ENCODE measurements around the gene ZFYVE9. TPM values are rescaled to one million over a fixed set of nuclear protein-coding genes. Genes with fewer than 3 reads are reported as not detected.

The ZFYVE9 gene
- total and polyA plus RNA-seq, 2 of the 8 experiments (the other 6 are each of a cell fraction or from before 2014, with no cell fraction given): 5.8 to 26.5 TPM

DNA sequence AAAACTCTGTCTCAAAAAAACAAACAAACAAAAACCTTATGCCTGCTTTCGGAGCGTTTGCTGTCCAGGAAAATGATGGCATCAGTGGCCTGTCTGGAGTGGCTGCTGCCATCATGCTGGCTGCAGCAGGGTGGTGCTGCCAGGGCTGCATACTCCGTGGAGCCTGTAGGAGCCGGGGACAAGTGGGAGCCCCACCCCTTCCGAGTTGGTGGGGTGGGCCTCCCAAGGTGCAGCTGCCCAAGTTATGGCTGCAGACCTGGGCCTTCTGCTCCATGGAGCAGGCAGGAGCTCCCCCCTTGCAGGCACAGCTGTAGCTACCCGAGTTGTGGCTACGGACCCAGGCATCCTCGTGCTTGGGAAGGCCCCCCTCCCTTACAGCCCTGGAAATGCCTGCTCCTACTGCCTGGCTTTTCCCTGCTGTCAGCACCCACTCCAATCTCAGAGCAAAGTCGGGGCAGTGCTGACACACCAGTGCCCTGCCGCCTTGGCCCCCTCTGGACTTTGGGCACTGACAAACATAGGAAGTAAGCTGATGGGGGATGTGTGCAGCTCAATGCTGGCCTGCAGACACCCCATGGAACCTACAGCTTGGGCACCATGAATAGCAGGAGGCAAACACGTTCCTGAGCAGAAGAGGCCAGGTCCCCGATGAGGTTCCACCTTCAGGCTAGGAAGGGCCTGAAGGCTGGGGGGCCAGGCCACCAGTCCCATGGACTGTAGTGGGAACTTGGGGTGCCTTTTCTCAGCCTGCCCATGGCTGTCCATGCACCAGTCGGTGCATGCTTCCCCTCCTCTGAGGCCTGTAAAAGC is 163.7 kb downstream of the ZFYVE9 start:
- H3K4me2 ChIP-seq (ENCODE audit: insufficient read depth in 1 of 2, low read depth in 2 of 2, low read length in 2 of 2): no peak overlapping the region
- H3K23ac ChIP-seq (ENCODE audit: insufficient read length): no peak overlapping the region
- H4K5ac ChIP-seq (ENCODE audit: insufficient read length, low read depth, low read length): no peak overlapping the region
- no peak overlapping the region for H3K14ac ChIP-seq (ENCODE audit: insufficient read length)
- no peak overlapping the region for H3K18ac ChIP-seq (ENCODE audit: extremely low read depth, low read length)
- no peak overlapping the region for H3K27ac ChIP-seq (ENCODE audit: low read depth, low read length)
- H2BK5ac ChIP-seq (ENCODE audit: low read depth, low read length): no peak overlapping the region
- no peak overlapping the region for H2BK12ac ChIP-seq (ENCODE audit: low read depth, low read length)
- no peak overlapping the region for H2AFZ ChIP-seq (ENCODE audit: low read length)
- H4K20me1 ChIP-seq (replicated peaks in 1 of 2; ENCODE audit: control insufficient read depth in 1 of 2, insufficient read depth in 2 of 2, low read length in 2 of 2): no peaks in the 10 kb centered on the region
- H3K9me3 ChIP-seq (ENCODE audit: insufficient read depth in 2 of 2, low read depth in 1 of 2, low read length in 1 of 2): no peaks in the 10 kb centered on the region
- no peak overlapping the region for H3K4ac ChIP-seq (replicated peaks; ENCODE audit: insufficient read length, low read depth, low read length)
- H4K91ac ChIP-seq (replicated peaks; ENCODE audit: insufficient read length, low read length): no peak overlapping the region
- no peaks in the 10 kb centered on the region for H3K79me2 ChIP-seq (ENCODE audit: control insufficient read depth in 1 of 2, insufficient read depth in 2 of 2, low read length in 2 of 2)
- ChIA-PET POLR2A (ENCODE audit: partially characterized antibody) (interaction anchor here (1.5 to 1.7 kb wide), 2 partner anchors 10 to 45 kb away, joined by 3 read pairs; no protein-coding TSS in a partner anchor), CTCF (ENCODE audit: partially characterized antibody) (interaction anchor here (1.0 to 4.5 kb wide), 6 partner anchors 8 to 537 kb away, joined by 4 to 25 read pairs (median 6); no protein-coding TSS in a partner anchor)
- H3K56ac ChIP-seq (replicated peaks; ENCODE audit: insufficient read length, low read depth, low read length): no peak overlapping the region
- no peaks in the 10 kb centered on the region for H3K23me2 ChIP-seq (ENCODE audit: low read depth, low read length)
- DNase-seq (ENCODE audit: low read depth in 1 of 2, low spot score in 2 of 2) (no peak), FAIRE-seq (no peak)
- H3K9ac ChIP-seq (replicated peaks in 1 of 4; ENCODE audit: extremely low read depth in 1 of 4, low read depth in 3 of 4, low read length in 3 of 4): no peak overlapping the region
- H3K36me3 ChIP-seq (ENCODE audit: control insufficient read depth in 2 of 4, insufficient read depth in 4 of 4, low read length in 3 of 4): peaks cover 0 to 3% (median 0%) of the 10 kb centered on the region in 4 experiments; a peak in 1 of 8 replicates
- no peaks in the 10 kb centered on the region for H3K27me3 ChIP-seq (replicated peaks in 1 of 4; ENCODE audit: control insufficient read depth in 3 of 4, extremely low read depth in 1 of 4, insufficient read depth in 3 of 4, low read length in 3 of 4)
- H4K8ac ChIP-seq (ENCODE audit: extremely low read depth, insufficient read depth, low read length): no peak overlapping the region
- no peak overlapping the region for H2AK5ac ChIP-seq (ENCODE audit: low read depth, low read length)
- no peak overlapping the region for H3K4me3 ChIP-seq (ENCODE audit: extremely low read depth in 1 of 4, insufficient read depth in 2 of 4, low read depth in 3 of 4, low read length in 4 of 4)
- H3K79me1 ChIP-seq (ENCODE audit: low read depth, low read length): no peaks in the 10 kb centered on the region
- no peaks in the 10 kb centered on the region for H3K4me1 ChIP-seq (replicated peaks in 1 of 4; ENCODE audit: control insufficient read depth in 3 of 4, insufficient read depth in 4 of 4, low read length in 3 of 4)
- H2BK120ac ChIP-seq (replicated peaks; ENCODE audit: low read depth, low read length): no peak overlapping the region
- no peak overlapping the region for H2BK15ac ChIP-seq (ENCODE audit: low read length)
- no peak overlapping the region for H2BK20ac ChIP-seq (ENCODE audit: low read length)
- WGBS, 2 experiments (ENCODE audit: extremely low coverage in 1 of 2, insufficient coverage in 1 of 2, insufficient read length in 1 of 2, insufficient replicate concordance in 2 of 2, low coverage in 1 of 2, low lambda C conversion rate in 2 of 2, missing lambda C conversion rate in 1 of 2): 85% methylated on average over 12 of the region's 13 CpGs; no CpG with 5 or more reads in 1 of the 2 experiments
- TF ChIP-seq RBBP5 (IDR thresholded peaks at IDR 0.05; ENCODE audit: borderline replicate concordance, low read depth, low read length): no peak

Data from H1 (cell line).